Osteocyte (in vitro differentiated cells): ENCODE measurements around the gene NUDT13. TPM values are rescaled to one million over a fixed set of nuclear protein-coding genes. Genes with fewer than 3 reads are reported as not detected.

Experiments used
- DNase-seq: peaks from one replicate; pipeline ENCODE4 v3.0.0; 2021; ENCODE audit warnings: mixed read lengths; ENCODE audit not compliant: unreplicated experiment; ENCODE audit errors: extremely low spot score
- H3K27ac Mint-ChIP-seq: one replicate; pipeline ENCODE4 v1.8.0; 2021; ENCODE audit warnings: mild to moderate bottlenecking, mixed read lengths; ENCODE audit not compliant: unreplicated experiment
- H3K27me3 Mint-ChIP-seq: one replicate; pipeline ENCODE4 v1.8.0; 2021; ENCODE audit warnings: mixed read lengths; ENCODE audit not compliant: unreplicated experiment
- H3K36me3 Mint-ChIP-seq: one replicate; pipeline ENCODE4 v1.8.0; 2021; ENCODE audit warnings: mixed read lengths; ENCODE audit not compliant: unreplicated experiment
- H3K4me1 Mint-ChIP-seq: one replicate; pipeline ENCODE4 v1.8.0; 2021; ENCODE audit warnings: mixed read lengths; ENCODE audit not compliant: unreplicated experiment
- H3K4me3 Mint-ChIP-seq: one replicate; pipeline ENCODE4 v1.8.0; 2021; ENCODE audit warnings: mild to moderate bottlenecking, moderate library complexity, mixed read lengths; ENCODE audit not compliant: unreplicated experiment
- H3K9me3 Mint-ChIP-seq: one replicate; pipeline ENCODE4 v1.8.0; 2021; ENCODE audit warnings: mixed read lengths; ENCODE audit not compliant: unreplicated experiment
- CTCF ChIP-seq: fragments of 200-600 bp; sonication (generic); IDR thresholded peaks from 2 replicates; pipeline ENCODE4 v1.5.0; 2021; ENCODE audit warnings: antibody characterized with exemption, mild to moderate bottlenecking, moderate library complexity
- total RNA-seq: library from RNA; stranded (reverse); gene quantifications from 2 replicates; pipeline ENCODE4 v1.2.1, GENCODE V29; 2021

Gene NUDT13
- total RNA-seq, 1 donor from 2014 or later = 3.2 TPM

GRCh38 chr10:73163096-73163495 lies 52.8 kb downstream of the NUDT13 start:
- no peak for DNase-seq
- Mint-ChIP-seq H3K4me3 (no peak overlapping the region), H3K27me3 (no peaks in the 10 kb centered on the region), H3K27ac (no peak overlapping the region), H3K36me3 (peaks cover 30% of the 10 kb centered on the region), H3K4me1 (peaks cover 36% of the 10 kb centered on the region), H3K9me3 (peaks cover 11% of the 10 kb centered on the region)
- no peak for TF ChIP-seq CTCF

- Mint-ChIP-seq H3K27me3 (no peaks in the 10 kb centered on the region), H3K27ac (peak overlapping the region; percentile 100), H3K36me3 (peaks cover 12% of the 10 kb centered on the region), H3K9me3 (peaks cover 7% of the 10 kb centered on the region), H3K4me3 (peak overlapping the region; percentile 100), H3K4me1 (peaks cover 33% of the 10 kb centered on the region)
- DNase-seq = no peak
- no peak for TF ChIP-seq CTCF
Observed at GRCh38 chr10:73166972-73167371, 56.7 kb downstream of the NUDT13 start.

GRCh38 chr10:73167458-73167782 lies 57.2 kb downstream of the NUDT13 start:
- H3K27me3 Mint-ChIP-seq = no peaks in the 10 kb centered on the region
- H3K27ac Mint-ChIP-seq = peak overlapping the region; percentile 100
- no peak for DNase-seq
- peaks cover 32% of the 10 kb centered on the region for H3K4me1 Mint-ChIP-seq
- H3K4me3 Mint-ChIP-seq = peak overlapping the region; percentile 100
- H3K36me3 Mint-ChIP-seq = peaks cover 8% of the 10 kb centered on the region
- no peak for TF ChIP-seq CTCF
- H3K9me3 Mint-ChIP-seq = peaks cover 4% of the 10 kb centered on the region

GRCh38 chr10:73167783-73168464 lies 57.7 kb downstream of the NUDT13 start, which contains the start of the genes ECD and FAM149B1:
TSS of gene ECD (minus strand) at chr10:73168008. CDS start at chr10:73163937, 4,071 bp downstream.
TSS of gene FAM149B1 (plus strand) at chr10:73168119. CDS start at chr10:73168340, 221 bp downstream.
- Mint-ChIP-seq H3K4me1 (peaks cover 31% of the 10 kb centered on the region), H3K4me3 (peak within 1 kb of the TSS; percentile 100), H3K36me3 (peaks cover 7% of the 10 kb centered on the region), H3K27ac (peak within 1 kb of the TSS; percentile 100), H3K9me3 (peaks cover 4% of the 10 kb centered on the region), H3K27me3 (no peaks in the 10 kb centered on the region)
- peak; percentile 96 for DNase-seq
- peak; percentile 13 for TF ChIP-seq CTCF

DNA sequence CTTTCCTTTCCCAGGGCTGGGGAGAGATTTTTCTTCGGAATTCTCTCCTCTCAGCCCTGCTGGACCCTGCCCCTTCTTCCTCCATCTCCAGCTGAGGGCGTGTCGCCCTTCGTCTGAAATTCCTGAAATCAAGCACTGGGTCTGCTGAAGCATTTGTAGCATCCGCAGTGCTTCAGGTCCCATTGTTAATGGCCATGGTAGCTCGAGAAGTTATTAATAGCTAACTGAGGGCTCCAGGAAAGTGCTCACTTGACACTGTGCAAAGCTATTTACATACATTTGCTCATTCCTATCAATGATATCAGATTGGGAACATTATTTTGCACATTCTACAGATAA lies 58.2 kb downstream of the NUDT13 start:
- peaks cover 8% of the 10 kb centered on the region for H3K36me3 Mint-ChIP-seq
- peak overlapping the region; percentile 100 for H3K4me3 Mint-ChIP-seq
- no peak for TF ChIP-seq CTCF
- no peaks in the 10 kb centered on the region for H3K27me3 Mint-ChIP-seq
- peak overlapping the region; percentile 95 for H3K27ac Mint-ChIP-seq
- peaks cover 4% of the 10 kb centered on the region for H3K9me3 Mint-ChIP-seq
- H3K4me1 Mint-ChIP-seq = peaks cover 28% of the 10 kb centered on the region
- DNase-seq = no peak
